ENCODE results near the gene PBX4.

PBX4 gene

DNA sequence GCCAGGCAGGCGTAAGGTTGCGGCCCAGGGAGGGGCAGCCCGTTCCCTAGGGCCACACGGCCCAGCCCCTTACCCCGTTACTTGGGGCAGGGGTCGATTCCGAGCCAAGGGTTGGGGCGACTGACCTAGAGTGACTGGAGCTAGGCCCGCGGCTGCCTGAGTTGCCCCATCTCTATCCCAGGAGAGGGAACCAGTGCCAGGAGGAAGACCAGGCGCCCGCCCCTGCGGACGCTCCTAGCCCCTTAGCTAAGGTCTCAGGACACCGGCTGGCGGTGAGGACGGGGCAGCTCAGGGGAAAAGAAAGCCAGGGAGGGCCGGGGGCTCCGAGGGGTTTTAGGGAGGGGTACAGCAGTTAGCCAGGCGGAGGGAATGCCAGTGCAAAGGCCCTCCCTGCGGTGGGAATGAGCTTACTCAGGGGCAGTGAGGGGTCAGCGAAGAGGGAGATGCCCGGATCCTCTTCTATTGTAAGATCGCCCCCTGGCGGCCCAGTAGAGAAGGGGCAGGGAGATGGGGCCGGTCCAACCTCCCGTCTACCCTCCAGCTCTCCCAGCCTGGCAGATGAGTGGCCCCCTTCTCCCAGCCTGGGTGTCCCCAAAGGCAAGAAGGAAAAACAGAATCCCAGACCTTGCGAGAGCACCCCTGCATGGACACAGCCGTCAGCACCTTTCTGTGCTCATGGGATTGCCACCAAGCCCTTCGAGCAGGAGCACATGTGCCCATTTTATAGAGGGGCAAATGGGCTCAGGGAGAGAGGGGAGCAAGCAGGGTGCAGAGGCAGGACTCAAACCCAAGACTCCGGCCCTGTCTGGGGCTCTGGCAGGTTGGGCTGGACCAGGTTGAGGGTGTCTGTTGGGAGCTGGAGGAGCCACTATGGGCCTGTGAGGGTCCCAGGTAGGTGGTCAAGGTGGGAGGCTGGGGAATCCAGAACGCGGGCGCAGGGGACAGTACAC is 64.1 kb downstream of the PBX4 start:
- peak; percentile 83 for DNase-seq (ENCODE audit: low spot score)

DNA sequence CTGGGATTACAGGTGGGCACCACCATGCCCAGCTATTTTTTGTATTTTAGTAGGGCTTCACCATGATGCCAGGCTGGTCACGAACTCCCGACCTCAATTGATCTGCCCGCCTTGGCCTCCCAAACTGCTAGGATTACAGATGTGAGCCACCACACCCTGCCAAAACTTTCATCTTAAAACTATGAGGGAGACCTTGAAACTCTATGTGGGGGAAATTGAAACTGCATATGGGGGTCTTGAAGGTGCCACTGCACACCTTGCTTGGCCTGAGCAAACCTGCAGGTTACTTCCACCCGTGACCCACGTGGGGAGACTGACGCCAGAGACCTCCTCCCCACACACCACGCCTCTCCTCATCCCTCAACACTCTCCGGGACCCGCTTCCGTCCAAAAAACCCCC is 64.8 kb downstream of the PBX4 start:
- no peak for DNase-seq (ENCODE audit: low spot score)

DNA sequence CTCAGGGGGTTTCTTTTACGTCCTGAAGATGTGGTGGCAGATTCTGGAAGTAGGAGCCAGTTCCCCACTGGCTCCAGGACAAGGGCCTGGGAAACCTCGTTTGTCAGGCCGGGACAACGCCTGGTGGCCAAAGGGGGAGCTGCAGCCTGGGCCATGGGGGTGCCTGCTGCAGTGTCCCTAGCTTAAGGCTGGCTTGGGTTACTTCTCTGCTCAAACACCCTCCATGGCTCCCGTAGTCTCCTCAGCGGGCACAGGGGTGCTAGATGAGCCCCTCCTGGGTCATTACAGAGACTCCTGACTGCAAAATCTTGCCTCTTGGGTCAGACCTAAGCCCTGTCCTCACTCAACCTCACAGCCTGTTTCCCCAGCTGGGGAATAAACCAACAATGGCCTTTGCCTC is 65.7 kb downstream of the PBX4 start:
- DNase-seq (ENCODE audit: low spot score), result peak; percentile 75

DNA sequence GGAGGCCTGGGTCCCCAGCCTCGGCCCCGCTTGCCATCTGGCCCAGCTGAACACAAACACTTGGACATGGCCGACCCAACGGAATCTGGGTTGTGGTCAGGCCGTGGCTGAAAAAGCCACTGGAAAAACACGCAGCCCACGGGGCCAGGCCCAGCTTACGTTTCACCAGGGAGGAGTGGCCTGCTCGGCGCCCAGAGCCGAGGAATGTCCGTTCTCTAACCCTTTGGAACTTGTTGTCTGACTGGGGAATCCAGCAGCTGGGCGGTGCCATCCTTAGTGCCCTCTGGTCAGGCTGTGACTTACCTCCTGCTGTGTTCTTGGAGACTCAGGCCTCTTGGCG is 66.7 kb downstream of the PBX4 start:
- DNase-seq (ENCODE audit: low spot score), result no peak

DNA sequence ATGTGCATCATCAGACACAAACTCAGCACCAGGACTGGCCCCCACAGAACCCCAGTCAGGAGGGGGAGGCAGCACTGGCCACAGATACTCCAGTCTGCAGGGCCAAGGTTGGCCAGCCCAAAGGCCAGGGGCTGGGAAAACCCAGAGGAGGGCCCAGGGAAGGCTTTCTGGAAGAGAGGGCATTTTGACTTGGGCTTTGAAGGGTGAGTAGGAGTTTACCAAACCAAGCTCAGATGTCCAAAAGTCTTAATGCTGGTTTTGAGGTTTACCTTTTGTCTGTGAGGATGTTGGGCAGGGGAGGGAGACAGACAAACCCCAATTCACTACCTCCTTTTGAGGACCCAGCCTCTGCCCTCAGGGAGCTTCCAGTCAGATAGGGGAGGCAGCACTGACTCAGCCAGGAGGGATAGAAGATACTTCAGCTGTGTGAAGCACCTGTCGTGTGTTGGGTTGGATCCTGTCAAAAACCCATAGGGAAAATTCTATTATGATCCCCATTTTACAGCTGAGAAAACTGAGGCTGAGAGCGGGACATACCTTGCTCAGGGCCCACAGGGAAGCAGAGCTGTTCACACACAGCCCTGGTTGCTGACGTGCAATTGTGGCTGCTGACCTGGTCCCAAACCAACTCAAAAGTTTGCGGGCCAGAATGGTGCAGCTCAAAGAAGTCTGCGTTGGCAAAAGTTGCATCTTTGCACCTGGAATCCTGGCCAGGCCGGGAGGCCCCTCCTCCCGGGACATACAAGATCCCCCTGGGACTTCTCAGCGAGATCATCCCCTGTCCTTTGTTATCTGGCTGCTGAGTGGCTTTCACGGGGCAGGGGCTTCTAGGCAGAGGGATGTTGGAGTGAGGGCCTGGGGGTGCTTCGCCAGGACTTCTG is 67.3 kb downstream of the PBX4 start:
- no peak for DNase-seq (ENCODE audit: low spot score)

DNA sequence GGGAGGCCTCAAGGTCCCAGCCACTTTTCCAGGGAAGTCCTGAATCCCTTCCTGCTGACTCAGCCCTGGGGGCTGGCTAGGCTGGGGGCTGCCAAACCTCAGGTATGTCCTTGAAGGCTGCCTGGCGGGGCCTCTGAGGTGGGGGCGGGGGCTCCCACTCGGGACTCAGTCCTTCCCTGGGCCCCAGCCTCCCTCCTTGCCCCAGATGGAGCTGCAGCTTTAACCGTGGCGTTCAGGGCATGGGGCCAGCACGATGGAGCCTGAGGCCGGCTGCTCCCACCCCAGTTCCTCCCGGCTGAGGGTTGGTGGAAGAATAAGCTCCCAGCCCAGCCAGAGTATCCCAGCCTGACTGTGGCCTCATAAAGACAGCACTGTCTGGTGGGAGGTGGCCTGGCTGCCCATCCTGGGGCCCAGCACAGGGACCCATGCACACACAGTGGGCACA is 68.0 kb downstream of the PBX4 start:
- no peak for DNase-seq (ENCODE audit: low spot score)

DNA sequence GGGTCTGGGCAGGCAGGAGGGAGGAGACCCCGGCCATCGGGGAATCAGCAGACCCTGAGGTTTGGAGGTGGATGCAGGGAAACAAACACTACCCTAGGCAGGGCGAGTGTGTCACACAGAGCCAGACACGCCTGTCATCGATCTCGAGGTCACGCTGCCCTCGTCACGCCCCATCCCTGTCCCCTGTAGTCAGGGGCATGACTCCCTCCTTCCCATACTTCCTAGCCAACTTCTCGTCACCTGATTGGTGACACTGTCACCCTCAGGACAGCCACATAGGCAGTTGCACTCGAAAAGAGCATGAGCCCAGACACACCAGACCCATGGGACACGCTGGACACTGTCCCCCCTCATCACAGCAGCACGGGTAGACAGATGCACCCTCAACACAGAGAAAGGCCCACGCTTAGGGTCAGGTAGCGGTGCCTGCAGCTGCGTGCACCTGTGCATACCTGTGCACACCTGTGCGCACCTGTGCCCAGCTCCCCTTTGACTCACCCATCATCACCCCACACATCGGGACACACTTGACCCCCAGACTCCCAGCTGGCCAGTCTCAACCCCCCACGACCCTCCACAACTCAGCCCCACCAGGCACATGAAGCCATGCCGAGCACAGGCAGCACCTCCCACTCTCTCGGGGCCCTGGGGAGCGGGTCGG is 68.6 kb downstream of the PBX4 start:
- DNase-seq (ENCODE audit: low spot score), result no peak

DNA sequence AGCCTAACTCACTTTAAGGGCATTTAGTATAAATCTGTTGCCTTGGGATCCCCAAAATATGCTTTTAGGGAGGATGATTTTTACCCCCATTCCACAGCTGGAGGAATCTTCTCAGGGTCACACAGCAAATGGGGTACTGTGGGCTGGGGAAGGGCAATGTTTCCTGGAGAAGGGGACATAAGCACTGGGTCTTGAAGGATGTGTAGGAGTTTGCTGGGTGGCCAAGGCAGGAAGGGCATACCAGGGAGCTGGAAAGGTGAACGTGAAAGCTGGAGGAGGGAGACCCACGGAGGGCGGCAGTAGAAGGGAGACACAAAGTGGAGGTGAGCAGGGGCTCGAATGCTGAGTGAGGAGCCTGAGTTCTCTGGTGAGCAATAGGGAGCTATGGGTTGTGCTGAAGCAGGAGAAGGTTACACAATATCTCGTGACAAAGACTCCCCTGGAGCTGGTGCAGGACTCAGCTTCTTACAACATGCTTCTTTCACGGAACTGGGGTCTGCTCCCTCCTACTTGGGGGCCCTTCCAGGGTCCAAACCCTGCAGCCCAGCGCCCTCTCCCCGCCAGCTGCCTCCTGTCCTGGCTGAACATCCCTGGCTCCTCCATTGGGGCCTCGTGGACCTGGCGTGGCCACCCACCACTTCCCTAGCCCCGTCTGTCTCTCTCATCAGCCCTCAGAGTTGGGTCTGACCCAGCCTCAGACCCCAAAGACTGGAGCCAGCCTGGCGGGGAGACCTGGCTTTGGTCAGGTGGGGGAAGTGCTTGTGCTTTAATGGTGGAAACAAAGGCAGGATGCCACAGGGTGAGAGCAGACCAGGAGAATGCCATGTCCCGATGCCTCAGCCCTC is 69.3 kb downstream of the PBX4 start:
- no peak for DNase-seq (ENCODE audit: low spot score)

DNA sequence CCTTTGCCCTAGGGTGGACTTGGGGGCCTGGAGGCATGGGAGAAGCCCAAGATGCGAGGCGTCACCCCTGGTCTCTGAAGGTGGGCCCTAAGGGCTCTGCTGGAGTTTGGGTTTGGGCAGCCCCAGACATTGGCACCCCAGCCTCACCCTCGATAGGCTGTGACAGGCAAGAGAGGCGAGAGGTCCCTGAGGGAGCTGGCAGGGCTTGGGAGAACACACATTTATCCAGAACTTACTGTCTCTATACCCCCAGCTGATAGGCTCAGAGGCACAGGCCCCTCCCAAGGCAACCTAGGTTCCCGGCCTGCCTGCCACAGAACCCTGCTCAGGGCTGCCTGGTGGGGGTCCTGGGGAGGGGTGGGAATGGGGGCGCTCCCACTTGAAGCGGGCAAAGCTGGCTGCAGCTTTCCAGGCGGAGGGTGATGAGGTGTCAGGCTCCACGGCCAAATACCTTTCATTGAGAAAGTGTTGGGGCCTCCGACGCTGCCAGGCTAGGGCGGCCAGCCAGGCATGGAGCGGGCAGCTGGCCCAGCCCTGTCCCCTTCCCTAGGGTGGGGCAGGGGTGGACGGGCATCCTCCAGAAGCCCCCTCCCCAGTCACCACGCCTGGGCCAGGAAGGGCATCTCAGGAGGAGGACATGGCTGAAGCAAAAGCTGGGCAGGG is 70.7 kb downstream of the PBX4 start:
- DNase-seq (ENCODE audit: low spot score), result no peak

DNA sequence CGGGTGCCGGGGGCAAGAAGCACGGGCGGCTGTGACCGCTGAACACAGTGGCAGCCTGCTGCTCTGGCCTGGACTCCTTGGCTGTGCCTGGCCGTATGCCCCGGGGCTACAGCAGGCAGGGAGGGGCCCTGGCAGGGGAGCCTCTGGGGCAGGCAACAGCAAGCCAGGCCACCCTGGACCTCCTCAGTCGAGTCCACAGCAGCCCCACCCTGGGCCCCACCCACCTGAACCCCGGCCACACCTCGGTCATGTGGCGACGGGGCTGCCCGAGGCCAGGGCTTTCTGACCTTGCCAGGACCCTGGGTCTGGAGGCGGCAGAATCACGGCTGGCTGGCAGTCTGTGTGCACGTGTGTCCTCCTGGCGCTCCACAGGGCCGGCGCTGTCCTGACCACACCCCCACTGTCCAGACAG is 71.7 kb downstream of the PBX4 start:
- no peak for DNase-seq (ENCODE audit: low spot score)

DNA sequence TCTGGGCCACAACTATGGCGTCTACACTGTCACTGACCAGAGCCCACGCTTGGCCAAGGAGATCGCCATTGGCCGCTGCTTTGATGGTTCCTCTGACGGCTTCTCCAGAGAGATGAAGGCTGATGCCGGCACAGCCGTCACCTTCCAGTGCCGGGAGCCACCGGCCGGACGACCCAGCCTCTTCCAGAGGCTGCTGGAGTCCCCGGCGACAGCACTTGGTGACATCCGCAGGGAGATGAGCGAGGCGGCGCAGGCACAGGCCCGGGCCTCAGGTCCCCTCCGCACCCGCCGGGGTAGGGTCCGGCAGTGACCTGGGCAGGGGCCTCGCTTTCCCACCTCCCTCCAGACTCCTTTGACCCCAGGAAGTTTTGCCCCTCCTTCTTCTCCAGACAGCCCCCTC is 72.8 kb downstream of the PBX4 start:
- DNase-seq (ENCODE audit: low spot score), result no peak

DNA sequence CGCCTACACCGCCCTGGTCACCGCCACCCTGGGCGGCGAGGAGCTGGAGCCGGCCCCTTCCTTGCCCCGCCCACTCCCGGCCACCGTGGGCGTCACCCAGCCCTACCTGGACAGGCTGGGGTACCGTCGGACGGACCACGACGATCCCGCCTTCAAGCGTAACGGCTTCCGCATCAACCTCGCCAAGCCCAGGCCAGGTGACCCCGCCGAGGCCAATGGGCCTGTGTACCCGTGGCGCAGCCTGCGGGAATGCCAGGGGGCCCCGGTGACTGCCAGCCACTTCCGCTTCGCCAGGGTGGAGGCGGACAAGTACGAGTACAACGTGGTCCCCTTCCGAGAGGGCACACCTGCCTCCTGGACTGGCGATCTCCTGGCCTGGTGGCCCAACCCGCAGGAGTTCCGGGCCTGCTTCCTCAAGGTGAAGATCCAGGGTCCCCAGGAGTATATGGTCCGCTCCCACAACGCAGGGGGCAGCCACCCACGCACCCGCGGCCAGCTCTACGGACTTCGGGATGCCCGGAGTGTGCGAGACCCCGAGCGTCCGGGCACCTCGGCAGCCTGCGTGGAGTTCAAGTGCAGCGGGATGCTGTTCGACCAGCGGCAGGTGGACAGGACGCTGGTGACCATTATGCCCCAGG is 73.4 kb downstream of the PBX4 start:
- no peak for DNase-seq (ENCODE audit: low spot score)

DNA sequence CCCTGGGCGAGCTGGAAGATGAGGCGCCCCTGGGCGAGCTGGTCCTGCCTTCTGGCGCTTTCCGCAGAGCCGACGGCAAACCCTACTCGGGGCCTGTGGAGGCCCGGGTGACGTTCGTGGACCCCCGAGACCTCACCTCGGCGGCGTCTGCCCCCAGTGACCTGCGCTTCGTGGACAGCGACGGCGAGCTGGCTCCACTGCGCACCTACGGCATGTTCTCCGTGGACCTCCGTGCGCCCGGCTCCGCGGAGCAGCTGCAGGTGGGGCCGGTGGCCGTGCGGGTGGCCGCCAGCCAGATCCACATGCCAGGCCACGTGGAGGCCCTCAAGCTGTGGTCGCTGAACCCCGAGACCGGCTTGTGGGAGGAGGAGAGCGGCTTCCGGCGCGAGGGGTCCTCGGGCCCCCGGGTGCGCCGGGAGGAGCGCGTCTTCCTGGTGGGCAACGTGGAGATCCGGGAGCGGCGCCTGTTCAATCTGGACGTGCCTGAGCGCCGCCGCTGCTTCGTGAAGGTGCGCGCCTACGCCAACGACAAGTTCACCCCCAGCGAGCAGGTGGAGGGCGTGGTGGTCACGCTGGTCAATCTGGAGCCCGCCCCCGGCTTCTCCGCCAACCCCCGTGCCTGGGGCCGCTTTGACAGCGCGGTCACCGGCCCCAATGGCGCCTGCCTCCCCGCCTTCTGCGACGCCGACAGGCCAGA is 74.1 kb downstream of the PBX4 start:
- no peak for DNase-seq (ENCODE audit: low spot score)

DNA sequence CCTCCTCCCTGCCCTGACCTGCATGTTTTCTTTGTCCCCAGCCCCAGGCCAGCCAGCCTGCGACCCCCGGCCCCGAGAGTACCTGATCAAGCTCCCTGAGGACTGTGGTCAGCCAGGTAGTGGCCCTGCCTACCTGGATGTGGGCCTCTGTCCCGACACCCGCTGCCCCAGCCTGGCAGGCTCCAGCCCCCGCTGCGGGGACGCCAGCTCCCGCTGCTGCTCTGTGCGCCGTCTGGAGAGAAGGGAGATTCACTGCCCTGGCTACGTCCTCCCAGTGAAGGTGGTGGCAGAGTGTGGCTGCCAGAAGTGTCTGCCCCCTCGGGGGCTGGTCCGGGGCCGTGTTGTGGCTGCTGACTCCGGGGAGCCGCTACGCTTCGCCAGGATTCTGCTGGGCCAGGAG is 74.8 kb downstream of the PBX4 start:
- DNase-seq (ENCODE audit: low spot score), result no peak

DNA sequence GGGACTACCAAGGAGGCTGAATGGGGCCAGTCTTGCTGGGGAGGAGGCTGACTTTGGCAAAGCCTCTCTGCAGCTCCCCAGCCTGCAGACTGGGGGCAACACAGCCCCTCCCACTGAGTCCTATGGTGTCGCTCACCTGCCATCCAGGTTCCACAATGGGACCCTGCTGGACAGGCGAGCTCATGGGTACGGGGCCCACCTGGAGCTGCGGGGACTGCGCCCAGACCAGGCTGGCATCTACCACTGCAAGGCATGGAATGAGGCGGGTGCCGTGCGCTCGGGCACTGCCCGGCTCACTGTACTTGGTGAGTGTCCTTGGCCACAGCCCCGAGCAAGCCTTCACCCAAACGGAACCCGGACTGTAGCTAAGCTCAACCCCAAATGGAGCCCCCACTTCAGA is 75.4 kb downstream of the PBX4 start:
- no peak for DNase-seq (ENCODE audit: low spot score)

DNA sequence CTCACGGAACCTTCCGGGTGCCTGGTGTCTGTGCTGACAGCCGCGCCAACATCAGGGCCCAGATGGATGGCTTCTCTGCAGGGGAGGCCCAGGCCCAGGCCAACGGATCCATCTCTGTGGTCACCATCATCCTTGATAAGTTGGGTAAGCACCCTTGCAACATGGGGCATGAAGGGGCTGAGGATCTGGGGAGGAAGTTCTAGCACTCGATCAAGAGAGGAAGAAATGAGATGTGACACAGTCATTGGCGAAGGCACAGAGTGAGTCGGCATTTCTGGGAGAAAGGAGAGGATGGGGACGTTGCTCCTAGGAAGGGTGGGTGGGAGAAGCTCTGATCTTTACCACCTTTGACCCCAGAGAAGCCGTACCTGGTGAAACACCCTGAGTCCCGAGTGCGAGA is 76.0 kb downstream of the PBX4 start:
- DNase-seq (ENCODE audit: low spot score), result no peak

DNA sequence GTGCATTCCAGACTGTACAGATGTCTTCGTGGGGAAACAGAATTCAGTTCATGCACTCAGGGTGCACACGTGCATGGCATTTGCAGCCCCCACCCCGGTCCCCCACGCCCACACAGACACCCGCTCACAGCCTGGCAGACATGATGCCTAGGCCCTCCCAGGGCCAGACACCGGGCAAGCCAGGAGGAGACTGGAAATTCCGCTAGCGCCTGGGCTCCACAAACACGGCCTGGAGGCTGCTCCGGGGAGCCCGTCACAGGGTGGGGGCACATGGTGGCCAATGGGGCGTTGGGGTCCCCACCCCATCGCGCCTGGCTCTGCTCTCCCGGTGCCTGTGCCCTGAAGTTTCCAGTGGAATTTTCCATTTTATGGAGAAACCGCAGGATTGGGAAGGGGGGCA is 76.9 kb downstream of the PBX4 start:
- DNase-seq (ENCODE audit: low spot score), result no peak

DNA sequence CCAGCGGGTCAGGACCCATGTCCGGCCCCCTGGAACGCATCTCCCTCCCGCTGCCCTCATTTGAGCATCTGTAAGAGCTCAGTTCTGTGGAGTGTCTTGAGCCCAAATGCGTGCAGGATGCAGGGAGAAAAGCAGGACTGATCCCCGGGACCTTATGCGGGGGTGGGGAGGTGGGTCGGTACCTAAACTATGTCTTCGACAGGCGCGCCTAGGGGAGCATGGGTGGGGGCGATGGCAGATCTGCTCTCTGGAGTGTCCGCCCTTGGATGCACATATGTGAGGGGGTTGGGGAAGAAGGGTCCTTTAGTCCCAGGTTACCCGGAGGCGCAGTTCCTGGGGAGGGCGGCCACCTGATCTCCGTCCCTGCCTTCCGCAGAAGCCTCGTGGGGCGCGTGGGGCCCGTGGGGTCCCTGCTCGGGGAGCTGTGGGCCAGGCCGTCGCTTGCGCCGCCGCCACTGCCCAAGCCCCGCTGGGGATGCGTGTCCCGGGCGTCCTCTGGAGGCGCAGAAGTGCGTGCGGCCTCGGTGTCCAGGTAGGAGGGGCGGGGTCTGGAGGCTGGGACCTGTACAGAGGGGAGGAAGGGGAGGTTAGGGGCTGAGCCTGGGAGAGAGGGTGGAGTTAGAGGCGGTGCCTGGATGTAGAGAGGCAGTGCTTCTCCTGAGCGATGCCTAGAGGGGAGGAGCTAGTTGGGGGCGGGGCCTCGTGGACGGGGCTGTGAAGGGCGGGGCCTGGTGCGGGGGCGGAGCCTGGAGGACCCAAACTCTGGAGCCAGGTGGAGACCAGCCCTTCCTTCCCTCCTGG is 77.6 kb downstream of the PBX4 start:
- DNase-seq (ENCODE audit: low spot score), result peak; percentile 82

DNA sequence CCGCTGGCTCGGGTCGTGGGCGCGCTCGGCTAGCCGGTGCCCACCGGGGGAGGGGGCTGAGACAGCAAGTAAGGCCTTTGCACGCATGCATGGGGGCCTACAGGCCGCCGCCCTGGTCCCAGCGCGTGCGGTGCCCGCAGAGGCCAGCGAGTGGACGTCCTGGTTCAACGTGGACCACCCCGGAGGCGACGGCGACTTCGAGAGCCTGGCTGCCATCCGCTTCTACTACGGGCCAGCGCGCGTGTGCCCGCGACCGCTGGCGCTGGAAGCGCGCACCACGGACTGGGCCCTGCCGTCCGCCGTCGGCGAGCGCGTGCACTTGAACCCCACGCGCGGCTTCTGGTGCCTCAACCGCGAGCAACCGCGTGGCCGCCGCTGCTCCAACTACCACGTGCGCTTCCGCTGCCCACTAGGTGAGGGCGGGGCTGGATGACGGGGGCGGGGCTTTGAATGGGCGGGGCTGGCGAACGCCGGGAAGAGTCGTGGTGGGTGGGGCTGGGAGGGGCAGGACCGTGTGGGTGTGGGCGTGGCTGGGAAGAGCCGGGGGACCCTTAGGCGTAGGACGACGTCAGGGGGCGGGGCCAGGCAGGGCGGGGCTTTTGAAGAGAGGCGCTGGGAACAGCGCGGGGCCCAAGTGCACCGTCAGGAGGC is 78.3 kb downstream of the PBX4 start:
- DNase-seq (ENCODE audit: low spot score), result peak; percentile 79
